Colon (tissue), 2 donors: ENCODE results near the gene COX4I1.

Source experiments
- FAIRE-seq: peaks from 2 replicates; lab custom pipeline; 2012; peaks lifted over from hg19 to GRCh38; lab: Jason Lieb, UNC
- donor health status: control.
- donor health status: control.

Gene COX4I1

GRCh38 chr16:85842435-85842834 is 42.9 kb downstream of the COX4I1 start:
- no peak for FAIRE-seq

- FAIRE-seq = no peak
Observed at GRCh38 chr16:85842848-85843247, 43.4 kb downstream of the COX4I1 start.

GRCh38 chr16:85843471-85844168 is 44.1 kb downstream of the COX4I1 start:
- FAIRE-seq = no peak

- no peak for FAIRE-seq
Observed at GRCh38 chr16:85844169-85844481, 44.6 kb downstream of the COX4I1 start.

DNA sequence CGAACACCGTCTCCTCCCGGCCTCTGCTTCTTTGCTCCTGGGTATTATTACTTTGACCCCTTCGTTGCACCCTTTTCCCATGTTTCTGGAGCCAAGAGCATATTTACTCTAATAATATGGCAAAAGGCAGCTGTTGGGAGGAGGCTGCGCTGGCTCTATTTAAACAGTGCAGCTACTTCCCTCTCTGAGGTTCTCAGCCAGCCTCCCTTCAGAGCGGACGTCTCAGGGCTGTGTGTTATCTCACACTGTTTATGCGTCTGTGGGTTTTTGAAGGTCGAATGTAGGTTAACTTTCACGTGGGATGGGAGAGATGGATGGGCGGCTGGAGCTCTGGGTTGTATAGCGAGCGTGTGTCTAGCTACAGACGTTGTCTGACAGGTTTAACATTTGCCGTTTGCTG is 45.3 kb downstream of the COX4I1 start:
- FAIRE-seq = no peak

DNA sequence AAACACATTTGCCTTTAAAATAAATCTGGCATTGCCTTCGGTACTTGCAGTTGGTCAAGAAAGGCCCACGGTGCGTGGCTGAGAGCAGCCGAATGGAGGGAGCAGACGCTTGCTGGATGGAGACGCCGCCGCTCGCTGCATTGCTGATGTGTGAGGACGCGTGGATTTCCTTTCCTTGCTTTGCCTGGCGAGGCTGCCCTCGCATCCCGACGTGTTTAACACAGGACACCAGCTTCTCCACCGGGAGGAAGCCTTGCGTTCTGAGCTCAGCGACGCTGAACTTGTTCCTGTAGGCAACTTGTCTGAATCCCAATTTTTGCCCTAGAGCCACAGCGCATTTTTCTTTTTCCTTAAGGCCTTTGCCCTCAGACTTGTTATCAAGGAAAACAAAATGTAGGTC is 45.8 kb downstream of the COX4I1 start:
- FAIRE-seq = no peak

DNA sequence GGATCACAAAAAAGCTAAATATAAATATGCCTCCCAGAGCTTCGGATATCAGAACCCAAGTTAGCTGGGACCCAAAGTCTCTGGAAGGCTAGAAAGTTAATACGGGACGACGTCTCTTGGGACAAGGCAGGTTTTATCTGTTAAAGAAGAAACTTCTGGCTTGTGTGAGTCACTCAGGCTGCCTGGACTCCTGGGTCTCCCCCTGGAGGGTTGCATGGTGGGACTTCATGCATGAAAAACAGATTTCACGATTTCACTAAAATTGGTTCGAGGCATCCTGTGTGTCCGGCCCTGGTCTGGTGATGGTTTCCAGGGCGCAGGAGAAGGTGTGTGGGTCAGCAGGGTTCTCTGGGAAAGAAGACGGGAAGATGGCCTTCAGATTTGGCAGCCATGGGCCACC is 47.0 kb downstream of the COX4I1 start:
- FAIRE-seq = no peak

GRCh38 chr16:85847036-85847435 is 47.5 kb downstream of the COX4I1 start:
- no peak for FAIRE-seq

GRCh38 chr16:85847681-85848601 is 48.4 kb downstream of the COX4I1 start:
- no peak for FAIRE-seq

GRCh38 chr16:85848986-85849385 is 49.5 kb downstream of the COX4I1 start:
- FAIRE-seq = no peak

DNA sequence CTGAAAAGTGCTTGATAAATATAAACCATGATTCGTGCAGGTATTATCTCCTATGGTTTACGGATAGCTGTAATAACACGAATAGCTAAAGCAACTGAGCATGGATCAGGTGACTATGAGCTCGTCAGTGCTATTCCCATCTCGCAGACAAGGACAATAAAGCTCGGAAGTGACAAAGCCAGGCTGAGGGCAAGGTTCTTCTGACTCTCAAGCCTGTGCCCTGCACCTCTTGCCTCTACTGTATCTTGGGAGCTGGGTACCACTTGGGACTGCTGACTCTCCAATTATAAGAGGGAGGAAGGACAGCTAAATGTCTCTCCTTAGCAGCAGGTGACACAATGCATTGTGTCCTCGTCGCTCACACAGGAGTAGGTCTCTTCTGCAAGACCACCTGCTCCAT is 49.9 kb downstream of the COX4I1 start:
- FAIRE-seq = no peak

GRCh38 chr16:85850344-85850880 is 50.9 kb downstream of the COX4I1 start:
- FAIRE-seq = no peak

- FAIRE-seq = no peak
Observed at GRCh38 chr16:85851034-85851785, 51.7 kb downstream of the COX4I1 start.

GRCh38 chr16:85853547-85854545 is 54.4 kb downstream of the COX4I1 start:
- FAIRE-seq = no peak

DNA sequence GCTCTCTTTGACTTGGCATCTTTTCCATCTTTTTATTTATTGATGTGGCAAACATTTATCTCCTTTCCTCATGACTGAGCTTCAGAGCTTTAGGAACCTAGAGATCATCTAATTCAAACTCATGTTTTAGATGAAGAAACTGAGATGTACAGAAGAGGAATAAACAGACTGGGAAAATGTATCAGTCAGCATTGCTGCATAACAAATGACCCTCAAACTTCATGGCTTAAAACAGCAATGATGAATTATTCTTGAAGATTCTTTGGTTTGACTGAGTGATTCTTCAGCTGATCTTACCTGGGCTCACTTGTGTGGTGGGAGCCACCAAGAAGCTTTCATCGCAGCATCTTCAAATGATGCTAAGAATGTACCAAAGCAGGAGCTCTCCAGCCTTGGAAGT is 55.4 kb downstream of the COX4I1 start:
- FAIRE-seq = no peak

DNA sequence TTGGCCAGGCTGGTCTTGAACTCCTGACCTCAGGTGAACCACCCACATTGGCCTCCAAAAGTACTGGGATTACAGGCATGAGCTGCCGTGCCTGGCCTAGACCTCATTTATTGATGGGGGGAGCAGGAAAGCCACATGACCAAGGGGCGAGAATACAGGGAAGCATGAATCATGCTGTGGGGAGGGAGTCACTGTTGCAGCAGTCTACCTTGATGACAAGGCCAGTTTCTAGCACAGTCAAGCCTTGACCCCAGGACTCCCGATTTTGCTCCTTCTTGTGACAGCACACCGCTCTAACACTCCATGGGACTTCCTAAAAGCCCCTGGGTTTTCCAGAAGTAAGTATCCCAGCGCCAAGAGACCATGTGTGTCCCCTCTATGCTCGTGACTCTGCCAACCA is 56.6 kb downstream of the COX4I1 start:
- FAIRE-seq = no peak

DNA sequence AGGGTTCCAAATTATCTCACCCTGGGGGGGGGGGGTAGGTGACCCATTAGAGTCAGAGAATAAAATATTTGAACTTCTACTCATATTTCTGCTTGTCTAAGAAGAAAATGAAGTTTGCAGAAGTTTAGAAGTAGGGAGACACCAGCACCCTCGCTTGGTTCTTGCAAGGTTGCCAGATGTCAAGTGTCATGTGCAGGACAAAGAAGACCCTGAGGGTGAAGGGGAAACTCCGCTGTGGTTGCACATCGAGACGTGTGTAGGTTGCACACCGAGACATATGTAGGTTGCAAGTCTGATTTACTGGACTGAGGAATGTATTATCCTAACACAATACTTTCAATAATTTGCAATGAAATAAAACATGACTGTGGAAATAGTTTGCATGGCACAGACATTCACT is 57.1 kb downstream of the COX4I1 start:
- no peak for FAIRE-seq
